Upper lobe of left lung (tissue), 6 donors: Measurements from ENCODE around the gene ZNHIT2. TPM values are rescaled to one million over a fixed set of nuclear protein-coding genes. Genes with fewer than 3 reads are reported as not detected.

Experiments used
- ATAC-seq, 2 donors: fragments of 200-7000 bp; cut with Tn5 transposase; one replicate each; pipeline ENCODE4 v1.9.1; 2022; ENCODE audit warnings: mild to moderate bottlenecking in 2 of 2, moderate library complexity in 2 of 2; ENCODE audit not compliant: low FRiP score in 2 of 2
- DNase-seq, 2 donors: peaks; one replicate each; pipeline ENCODE4 v3.0.0-alpha.2; 2019 to 2020
- H3K27ac ChIP-seq, 4 donors: fragments of 200-600 bp; sonication (generic); one replicate each; pipeline ENCODE4 v1.5.1; 2016 to 2019
- H3K27me3 ChIP-seq, 4 donors: fragments of 200-600 bp; sonication (generic); one replicate each; pipeline ENCODE4 v1.5.1; 2017 to 2019
- H3K36me3 ChIP-seq, 4 donors: fragments of 200-600 bp; sonication (generic); one replicate each; pipeline ENCODE4 v1.5.1; 2016 to 2019
- H3K4me1 ChIP-seq, 4 donors: fragments of 200-600 bp; sonication (generic); one replicate each; pipeline ENCODE4 v1.5.1; 2018 to 2019
- H3K4me3 ChIP-seq, 4 donors: fragments of 200-600 bp; sonication (generic); one replicate each; pipeline ENCODE4 v1.5.1; 2017 to 2019; ENCODE audit warnings: mild to moderate bottlenecking in 2 of 4, moderate library complexity in 1 of 4
- H3K9me3 ChIP-seq, 4 donors: fragments of 200-600 bp; sonication (generic); one replicate each; pipeline ENCODE4 v1.5.1; 2018 to 2019
- CTCF ChIP-seq, 6 experiments: fragments of 450-650 bp in 4 of 6; fragments of 200-600 bp in 2 of 6; sonication (generic) in 2 of 6; IDR thresholded peaks; one replicate each; pipeline ENCODE4 v1.5.1; 2016 to 2019; ENCODE audit warnings: antibody characterized with exemption in 6 of 6
- EP300 ChIP-seq, 4 donors: sonication (generic); formaldehyde crosslinking; IDR thresholded peaks; one replicate each; pipeline ENCODE4 v1.5.1; 2017; ENCODE audit warnings: antibody characterized with exemption in 4 of 4, control low read depth in 2 of 4
- POLR2A ChIP-seq, 4 donors: fragments of 450-650 bp; IDR thresholded peaks; one replicate each; pipeline ENCODE4 v1.5.1; 2016 to 2017; ENCODE audit warnings: antibody characterized with exemption in 4 of 4, mild to moderate bottlenecking in 2 of 4
- POLR2AphosphoS5 ChIP-seq, 2 donors: sonication (generic); formaldehyde crosslinking; IDR thresholded peaks; one replicate each; pipeline ENCODE4 v1.5.1; 2017; ENCODE audit warnings: antibody characterized with exemption in 2 of 2
- WGBS, 2 donors: methylation state at CpG; one replicate each; pipeline ENCODE4 v1.1.5; 2017 to 2018; 5-methylcytosine and 5-hydroxymethylcytosine counted together
- total RNA-seq, 6 donors: library from RNA; depleted of rRNA in 4 of 6; stranded (reverse); fragments of >200 nt in 4 of 6; gene quantifications; one replicate each; pipeline versions ENCODE4 v1.1.0 to v1.2.1, GENCODE V29; 2016 to 2021
- donor health status: DM: no; HTN: no; CAD: no; lungs with moderate emphysema.
- donor health status: DM: no; HTN: yes; CAD: no; lungs with severe emphysema.

The ZNHIT2 gene
- total RNA-seq, 6 donors from 2014 or later: 12.6 to 28.5 (median 15.2) TPM

GRCh38 chr11:65125197-65126056 is 7.9 kb upstream of the ZNHIT2 start:
- no peaks in the 10 kb centered on the region for H3K27me3 ChIP-seq

GRCh38 chr11:65124480-65125196 is 7.1 kb upstream of the ZNHIT2 start:
- Histone ChIP-seq H3K27ac (no peak overlapping the region), H3K4me3 (no peak overlapping the region), H3K36me3 (peaks cover 37 to 72% (median 68%) of the 10 kb centered on the region in 4 donors), H3K9me3 (no peaks in the 10 kb centered on the region), H3K4me1 (peaks cover 17 to 28% (median 19%) of the 10 kb centered on the region in 4 donors), H3K27me3 (no peaks in the 10 kb centered on the region)
- TF ChIP-seq EP300 (IDR thresholded peaks at IDR 0.05): no peak
- TF ChIP-seq CTCF (IDR thresholded peaks at IDR 0.05): no peak
- no peak for TF ChIP-seq POLR2AphosphoS5 (IDR thresholded peaks at IDR 0.05)
- TF ChIP-seq POLR2A (IDR thresholded peaks at IDR 0.05): no peak
- no peak for DNase-seq
- ATAC-seq: no peak
- 90 to 93% methylated on average over 4 to 5 of the region's 5 CpGs for WGBS, 2 donors

More at GRCh38 chr11:65125197-65126056, 7.9 kb upstream of the ZNHIT2 start:
- peaks cover 38 to 72% (median 68%) of the 10 kb centered on the region in 4 donors for H3K36me3 ChIP-seq
- peaks cover 17 to 21% (median 18%) of the 10 kb centered on the region in 4 donors for H3K4me1 ChIP-seq
- no peak overlapping the region for H3K27ac ChIP-seq
- H3K4me3 ChIP-seq: no peak overlapping the region
- ATAC-seq: no peak
- no peaks in the 10 kb centered on the region for H3K9me3 ChIP-seq
- 89 to 90% methylated on average over 10 to 12 of the region's 12 CpGs for whole genome bisulfite sequencing, 2 donors
- TF ChIP-seq POLR2A (IDR thresholded peaks at IDR 0.05) (no peak), EP300 (IDR thresholded peaks at IDR 0.05) (no peak), POLR2AphosphoS5 (IDR thresholded peaks at IDR 0.05) (no peak), CTCF (IDR thresholded peaks at IDR 0.05) (no peak)
- no peak for DNase-seq

GRCh38 chr11:65121865-65122696 is 4.6 kb upstream of the ZNHIT2 start, which contains the start of the genes FAU and MRPL49:
Gene FAU, minus strand, starts transcription at chr11:65122134. Its CDS starts 321 bp downstream, at chr11:65121813.
Gene MRPL49, plus strand, starts transcription at chr11:65122321. Its CDS starts 26 bp downstream, at chr11:65122347.
- peak within 1 kb of the TSS; percentile 80 to 96 (median 83) for H3K4me3 ChIP-seq
- ATAC-seq (peak; percentile 94 to 96), DNase-seq (peak; percentile 98 to 100)
- peaks cover 17 to 44% (median 22%) of the 10 kb centered on the region in 4 donors for H3K4me1 ChIP-seq
- no peaks in the 10 kb centered on the region for H3K9me3 ChIP-seq
- peak; percentile 24 to 94 (median 85) for TF ChIP-seq POLR2A (IDR thresholded peaks at IDR 0.05)
- TF ChIP-seq EP300 (IDR thresholded peaks at IDR 0.05): peak in 1 of 4 donors; percentile 74
- peak; percentile 97 to 99 for TF ChIP-seq POLR2AphosphoS5 (IDR thresholded peaks at IDR 0.05)
- TF ChIP-seq CTCF (IDR thresholded peaks at IDR 0.05): peak in 2 of 6 experiments; percentile 10 to 36
- WGBS, 2 donors: 0 to 2% methylated on average over 23 to 64 of the region's 64 CpGs
- H3K27me3 ChIP-seq: no peaks in the 10 kb centered on the region
- H3K36me3 ChIP-seq: peaks cover 19 to 65% (median 54%) of the 10 kb centered on the region in 4 donors
- peak within 1 kb of the TSS; percentile 93 to 96 (median 96) for H3K27ac ChIP-seq

- ATAC-seq: no peak
- H3K36me3 ChIP-seq: peaks cover 17 to 59% (median 48%) of the 10 kb centered on the region in 4 donors
Measured at GRCh38 chr11:65121447-65121864, 4.0 kb upstream of the ZNHIT2 start.

More at GRCh38 chr11:65121447-65121864, 4.0 kb upstream of the ZNHIT2 start:
- peak overlapping the region; percentile 93 to 96 (median 96) for H3K27ac ChIP-seq
- no peaks in the 10 kb centered on the region for H3K27me3 ChIP-seq
- no peak for TF ChIP-seq POLR2AphosphoS5 (IDR thresholded peaks at IDR 0.05)
- peak overlapping the region; percentile 80 to 96 (median 83) for H3K4me3 ChIP-seq
- DNase-seq: no peak
- H3K4me1 ChIP-seq: peaks cover 23 to 51% (median 27%) of the 10 kb centered on the region in 4 donors
- WGBS, 2 donors: 0 to 1% methylated on average over 19 to 21 of the region's 22 CpGs
- no peaks in the 10 kb centered on the region for H3K9me3 ChIP-seq
